Measurements from ENCODE around the gene CREB5.

DNA sequence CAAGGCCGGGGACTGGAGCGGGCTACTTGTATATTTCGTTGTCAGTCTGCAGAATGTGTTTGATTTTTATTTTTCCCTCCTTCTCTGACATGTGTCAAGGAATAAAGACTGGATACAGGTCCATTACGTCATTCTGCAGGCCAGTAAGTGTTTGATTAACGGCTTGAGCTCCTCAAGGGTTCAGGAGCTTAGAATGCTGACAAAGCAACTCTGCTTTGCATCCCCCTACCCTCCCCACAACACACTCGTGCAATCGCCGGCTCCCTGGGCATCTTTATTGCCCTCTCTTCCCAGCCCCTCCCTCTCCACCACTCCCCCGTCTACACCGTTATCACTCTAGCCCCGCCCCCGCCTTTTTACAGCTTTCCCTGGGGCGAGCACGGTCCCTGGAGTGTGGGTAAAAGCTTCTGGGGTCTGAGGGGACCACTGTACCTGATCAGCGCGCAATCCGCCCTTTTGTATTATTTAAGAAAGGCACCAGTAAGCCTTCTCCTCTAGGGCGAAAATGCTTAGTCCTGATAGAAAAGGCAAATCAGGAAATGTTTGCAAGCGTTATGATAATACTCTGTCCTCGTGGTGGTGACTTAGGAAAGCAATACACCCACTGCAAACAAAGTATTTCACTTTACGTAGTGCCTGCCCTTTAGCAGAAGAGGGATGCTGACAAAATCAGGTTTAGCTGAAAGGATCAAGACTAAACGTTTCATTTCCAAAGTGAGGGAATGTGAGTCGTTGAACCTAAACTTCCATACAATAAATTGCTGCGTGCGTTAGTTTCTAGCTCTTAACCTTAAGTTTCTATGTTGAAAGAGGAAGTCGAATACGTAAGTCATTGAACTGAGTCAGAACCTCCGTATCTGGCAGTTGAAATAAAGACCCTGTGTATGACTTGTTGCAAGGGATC is 1.4 kb upstream of the CREB5 start:
- TF ChIP-seq POLR2AphosphoS5 (IDR thresholded peaks at IDR 0.05), result peak; percentile 26
- TF ChIP-seq POLR2A (IDR thresholded peaks at IDR 0.05), result no peak
- TF ChIP-seq, protein P1, sequence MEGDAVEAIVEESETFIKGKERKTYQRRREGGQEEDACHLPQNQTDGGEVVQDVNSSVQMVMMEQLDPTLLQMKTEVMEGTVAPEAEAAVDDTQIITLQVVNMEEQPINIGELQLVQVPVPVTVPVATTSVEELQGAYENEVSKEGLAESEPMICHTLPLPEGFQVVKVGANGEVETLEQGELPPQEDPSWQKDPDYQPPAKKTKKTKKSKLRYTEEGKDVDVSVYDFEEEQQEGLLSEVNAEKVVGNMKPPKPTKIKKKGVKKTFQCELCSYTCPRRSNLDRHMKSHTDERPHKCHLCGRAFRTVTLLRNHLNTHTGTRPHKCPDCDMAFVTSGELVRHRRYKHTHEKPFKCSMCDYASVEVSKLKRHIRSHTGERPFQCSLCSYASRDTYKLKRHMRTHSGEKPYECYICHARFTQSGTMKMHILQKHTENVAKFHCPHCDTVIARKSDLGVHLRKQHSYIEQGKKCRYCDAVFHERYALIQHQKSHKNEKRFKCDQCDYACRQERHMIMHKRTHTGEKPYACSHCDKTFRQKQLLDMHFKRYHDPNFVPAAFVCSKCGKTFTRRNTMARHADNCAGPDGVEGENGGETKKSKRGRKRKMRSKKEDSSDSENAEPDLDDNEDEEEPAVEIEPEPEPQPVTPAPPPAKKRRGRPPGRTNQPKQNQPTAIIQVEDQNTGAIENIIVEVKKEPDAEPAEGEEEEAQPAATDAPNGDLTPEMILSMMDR (IDR thresholded peaks at IDR 0.05), result peak in 2 of 4 experiments; percentile 7 to 15
- no peak for TF ChIP-seq EP300 (IDR thresholded peaks at IDR 0.05)
